Suppressor macrophage treated with lipopolysaccharide for 1 hour (primary cell): Measurements from ENCODE around the gene SLC9C1.
A peak's percentile ranks its signal among the peaks of the same experiment; 100 is the strongest.

ENCODE experiments used
- DNase-seq, 3 donors: peaks; one replicate each; pipeline ENCODE4 v3.0.0-alpha.2; 2020 to 2022

Gene SLC9C1

GRCh38 chr3:112129925-112130637, 163.9 kb downstream of the SLC9C1 start:
- no peak for DNase-seq

- peak; percentile 27 to 40 (median 38) for DNase-seq
These were observed 164.9 kb downstream of the SLC9C1 start for GRCh38 chr3:112128843-112129727.

GRCh38 chr3:112127522-112128494, 166.2 kb downstream of the SLC9C1 start:
- DNase-seq: peak; percentile 19 to 25 (median 25)

GRCh38 chr3:112126511-112126911, 167.5 kb downstream of the SLC9C1 start:
- peak in 1 of 3 donors; percentile 8 for DNase-seq

- DNase-seq: no peak
These were observed 169.0 kb downstream of the SLC9C1 start for GRCh38 chr3:112124907-112125607.

GRCh38 chr3:112123548-112123947, 170.5 kb downstream of the SLC9C1 start:
- DNase-seq: no peak

- no peak for DNase-seq
These were observed 171.1 kb downstream of the SLC9C1 start for GRCh38 chr3:112122870-112123269.

GRCh38 chr3:112121577-112122547, 172.2 kb downstream of the SLC9C1 start:
- no peak for DNase-seq

GRCh38 chr3:112119962-112120836, 173.8 kb downstream of the SLC9C1 start:
- no peak for DNase-seq

GRCh38 chr3:112117841-112118571, 176.0 kb downstream of the SLC9C1 start:
- DNase-seq: peak; percentile 63 to 76 (median 74)

- DNase-seq: no peak
These were observed 176.6 kb downstream of the SLC9C1 start for GRCh38 chr3:112117415-112117814.

- DNase-seq: no peak
These were observed 177.2 kb downstream of the SLC9C1 start for GRCh38 chr3:112116748-112117186.

- DNase-seq: no peak
These were observed 178.1 kb downstream of the SLC9C1 start for GRCh38 chr3:112115806-112116383.

GRCh38 chr3:112115161-112115739, 178.8 kb downstream of the SLC9C1 start:
- peak; percentile 22 to 49 (median 43) for DNase-seq

- DNase-seq: no peak
These were observed 179.3 kb downstream of the SLC9C1 start for GRCh38 chr3:112114576-112115160.

GRCh38 chr3:112111785-112112402, 182.1 kb downstream of the SLC9C1 start:
- DNase-seq: peak; percentile 79 to 83 (median 79)

- no peak for DNase-seq
These were observed 184.7 kb downstream of the SLC9C1 start for GRCh38 chr3:112109322-112109721.
